HEK293T (cell line): ENCODE results near the gene HOXB2.

Source experiments
- CTCF ChIA-PET: fragments of 350-600 bp; formaldehyde crosslinking; extraction: SDS; loops from one replicate; lab custom pipeline; 2021; ENCODE audit warnings: antibody characterized with exemption, inconsistent platforms; lab: Yijun Ruan, JAX
- POLR2A ChIA-PET: fragments of 350-600 bp; formaldehyde crosslinking; extraction: SDS; loops from one replicate; lab custom pipeline; 2020; ENCODE audit warnings: antibody characterized with exemption, inconsistent platforms; lab: Yijun Ruan, JAX
- DNase-seq: peaks from one replicate; pipeline ENCODE4 v3.0.0; 2012; ENCODE audit warnings: mixed read lengths; ENCODE audit errors: extremely low spot score
- ARNT ChIP-seq: fragments of 450-650 bp; IDR thresholded peaks from 2 replicates; pipeline ENCODE4 v1.6.1; 2017; ENCODE audit warnings: mild to moderate bottlenecking
- BHLHE40 ChIP-seq: fragments of 450-650 bp; IDR thresholded peaks from 2 replicates; pipeline ENCODE4 v1.6.1; 2016; ENCODE audit warnings: mild to moderate bottlenecking, moderate library complexity, borderline replicate concordance
- CTBP1 ChIP-seq: fragments of 450-650 bp; IDR thresholded peaks from 2 replicates; pipeline ENCODE4 v1.6.1; 2016; ENCODE audit warnings: borderline replicate concordance
- ELF4 ChIP-seq: fragments of 450-650 bp; IDR thresholded peaks from 2 replicates; pipeline ENCODE4 v1.6.1; 2017; ENCODE audit warnings: antibody characterized with exemption
- FOXA1 ChIP-seq: fragments of 450-650 bp; IDR thresholded peaks from 2 replicates; pipeline ENCODE4 v1.6.1; 2016; ENCODE audit warnings: mild to moderate bottlenecking
- FOXK2 ChIP-seq: fragments of 450-650 bp; IDR thresholded peaks from 2 replicates; pipeline ENCODE4 v1.6.1; 2016; ENCODE audit warnings: mild to moderate bottlenecking
- FOXM1 ChIP-seq: fragments of 450-650 bp; IDR thresholded peaks from 2 replicates; pipeline ENCODE4 v1.6.1; 2017; ENCODE audit warnings: mild to moderate bottlenecking, borderline replicate concordance
- HDGF ChIP-seq: fragments of 450-650 bp; IDR thresholded peaks from 2 replicates; pipeline ENCODE4 v1.6.1; 2017; ENCODE audit warnings: antibody characterized with exemption, borderline replicate concordance
- L3MBTL2 ChIP-seq: fragments of 450-650 bp; conservative IDR thresholded peaks from 2 replicates; pipeline ENCODE4 v1.6.1; 2016; ENCODE audit warnings: mild to moderate bottlenecking
- LEF1 ChIP-seq: fragments of 450-650 bp; IDR thresholded peaks from 2 replicates; pipeline ENCODE4 v1.6.1; 2017; ENCODE audit warnings: mild to moderate bottlenecking, borderline replicate concordance
- NFRKB ChIP-seq: fragments of 450-650 bp; IDR thresholded peaks from 2 replicates; pipeline ENCODE4 v1.6.1; 2016; ENCODE audit warnings: mild to moderate bottlenecking, moderate library complexity
- SP1 ChIP-seq: fragments of 450-650 bp; IDR thresholded peaks from 2 replicates; pipeline ENCODE4 v1.6.1; 2017
- SUZ12 ChIP-seq: fragments of 450-650 bp; IDR thresholded peaks from 2 replicates; pipeline ENCODE4 v1.6.1; 2016; ENCODE audit warnings: mild to moderate bottlenecking
- TARDBP ChIP-seq: fragments of 450-650 bp; IDR thresholded peaks from 2 replicates; pipeline ENCODE4 v1.6.1; 2016
- ZNF384 ChIP-seq: fragments of 450-650 bp; IDR thresholded peaks from 2 replicates; pipeline ENCODE4 v1.6.1; 2016
- TF ChIP-seq, protein P1 (sequence below): fragments of 450-650 bp; IDR thresholded peaks from 2 replicates; pipeline ENCODE4 v1.6.1; 2016

Gene HOXB2

DNA sequence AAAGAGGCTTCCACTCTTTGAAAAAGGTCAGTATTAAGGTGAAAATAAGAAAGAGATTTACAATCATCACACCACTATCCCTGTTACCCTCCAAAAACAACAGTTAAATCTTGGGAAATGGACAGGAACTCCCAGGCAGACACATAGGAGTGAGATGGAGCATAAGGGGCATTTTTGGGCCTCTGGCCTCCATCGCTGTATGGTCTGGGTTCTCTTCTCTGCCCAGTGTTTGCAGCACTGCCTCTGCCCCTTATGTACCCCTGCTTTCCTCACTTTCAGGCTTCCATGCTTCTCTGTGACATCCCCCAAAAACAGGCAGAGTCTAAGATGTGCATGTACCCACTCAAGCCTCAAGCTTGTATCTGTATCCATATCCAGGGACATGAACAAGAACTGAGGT is 630 bp upstream of the HOXB2 start:
- CTCF ChIA-PET: no interaction called here
- POLR2A ChIA-PET: interaction anchor here (2.2 to 3.1 kb wide), 2 partner anchors 42 kb away, joined by 10 to 21 read pairs; no protein-coding TSS in a partner anchor
- TF ChIP-seq CTBP1 (no peak), BHLHE40 (no peak), L3MBTL2 (no peak), ZNF384 (no peak), TARDBP (no peak), FOXK2 (no peak), SP1 (no peak), LEF1 (no peak), ELF4 (no peak), HDGF (no peak), FOXA1 (no peak), FOXM1 (no peak), NFRKB (no peak), ARNT (no peak)
- TF ChIP-seq, protein P1, sequence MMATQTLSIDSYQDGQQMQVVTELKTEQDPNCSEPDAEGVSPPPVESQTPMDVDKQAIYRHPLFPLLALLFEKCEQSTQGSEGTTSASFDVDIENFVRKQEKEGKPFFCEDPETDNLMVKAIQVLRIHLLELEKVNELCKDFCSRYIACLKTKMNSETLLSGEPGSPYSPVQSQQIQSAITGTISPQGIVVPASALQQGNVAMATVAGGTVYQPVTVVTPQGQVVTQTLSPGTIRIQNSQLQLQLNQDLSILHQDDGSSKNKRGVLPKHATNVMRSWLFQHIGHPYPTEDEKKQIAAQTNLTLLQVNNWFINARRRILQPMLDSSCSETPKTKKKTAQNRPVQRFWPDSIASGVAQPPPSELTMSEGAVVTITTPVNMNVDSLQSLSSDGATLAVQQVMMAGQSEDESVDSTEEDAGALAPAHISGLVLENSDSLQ: no peak
- DNase-seq: no peak

DNA sequence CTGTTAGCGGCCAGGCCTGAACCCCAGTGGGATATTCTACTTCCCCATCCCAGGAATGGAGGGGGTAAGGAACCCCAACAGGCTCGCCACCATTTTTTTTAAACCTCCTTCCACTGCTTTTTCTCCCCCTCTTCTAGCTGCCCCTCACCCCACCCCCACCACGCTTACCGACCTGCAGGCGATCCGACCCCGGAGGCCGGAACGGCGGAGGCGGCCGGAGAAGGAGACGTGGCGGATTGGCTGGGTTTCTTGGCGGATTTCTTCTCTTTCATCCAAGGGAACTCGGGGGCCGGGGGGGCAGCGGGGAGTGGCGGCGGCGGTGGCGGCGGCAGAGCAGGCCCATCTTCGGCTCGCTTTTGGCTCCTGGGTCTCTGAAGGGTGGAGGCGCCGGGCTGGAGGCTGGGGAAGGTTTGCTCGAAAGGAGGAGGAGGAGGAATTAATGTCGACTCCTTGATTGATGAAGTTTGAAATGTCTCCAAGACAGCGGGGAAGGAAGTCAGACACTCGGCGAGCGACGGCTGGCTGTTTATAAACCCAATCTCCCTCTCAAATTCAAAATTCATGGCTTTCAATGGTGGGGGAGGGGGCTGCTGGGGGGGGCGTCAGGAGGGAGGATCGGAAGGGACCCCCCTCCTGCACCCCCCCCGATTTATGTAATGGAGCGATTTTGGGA is 424 bp downstream of the HOXB2 start:
- ChIA-PET POLR2A (interaction anchor here (3.5 kb wide), 1 partner anchor 44 kb away, joined by 18 read pairs; the partner anchor contains the start of gene HOXB3), CTCF (interaction anchor here (0.6 kb wide), 1 partner anchor 681 kb away, joined by 3 read pairs; no protein-coding TSS in a partner anchor)
- TF ChIP-seq SP1: no peak
- no peak for TF ChIP-seq FOXK2
- no peak for TF ChIP-seq SUZ12
- 0 out of 2 replicates have a peak, but pooled peaks have one; percentile 46 for TF ChIP-seq ZNF384
- no peak for TF ChIP-seq HDGF
- TF ChIP-seq CTBP1: peak; percentile 58; the same call in 1 of the 2 replicates
- no peak for TF ChIP-seq ARNT
- TF ChIP-seq FOXM1: 0 out of 2 replicates have a peak, but pooled peaks have one; percentile 51
- no peak for TF ChIP-seq LEF1
- TF ChIP-seq, protein P1: peak; percentile 93
- no peak; the same call in 1 of the 2 replicates for TF ChIP-seq L3MBTL2
- no peak for TF ChIP-seq FOXA1
- no peak for TF ChIP-seq NFRKB
- no peak for TF ChIP-seq BHLHE40
- DNase-seq: peak; percentile 70

DNA sequence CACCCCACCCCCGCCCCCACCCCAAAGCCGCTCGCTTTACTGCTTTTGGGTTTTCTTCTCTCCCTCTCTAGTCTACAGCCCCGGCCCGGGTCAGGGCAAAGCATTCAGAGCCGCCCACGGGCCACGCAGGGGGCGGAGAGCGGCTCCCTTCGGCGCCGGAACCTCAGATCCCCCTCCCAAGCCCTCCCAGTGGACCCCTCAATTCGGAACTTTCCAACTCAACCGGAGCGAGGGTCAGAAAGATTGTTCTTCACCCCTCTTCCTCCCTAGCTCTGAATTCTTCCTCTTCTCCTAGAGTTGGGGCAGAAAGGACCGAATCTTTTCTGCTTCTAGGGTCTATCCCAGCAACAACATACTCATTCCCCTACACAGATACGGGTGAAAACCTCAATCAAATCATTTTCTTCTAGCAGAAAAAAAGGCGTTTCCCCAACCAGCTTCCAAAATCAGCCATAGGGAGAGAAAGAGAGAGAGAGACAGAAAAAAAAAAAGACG is 1.0 kb downstream of the HOXB2 start:
- DNase-seq: no peak
- ChIA-PET CTCF (interaction anchor here (0.6 to 0.7 kb wide), 2 partner anchors 19 to 681 kb away, joined by 3 read pairs; no protein-coding TSS in a partner anchor), POLR2A (interaction anchor here (0.7 to 3.5 kb wide), 2 partner anchors 45 to 91 kb away, joined by 3 to 18 read pairs; partner anchors contain the start of gene HOXB3)
- TF ChIP-seq ZNF384 (no peak), L3MBTL2 (no peak), ELF4 (no peak), FOXA1 (no peak), TARDBP (no peak), SUZ12 (no peak), FOXM1 (no peak), FOXK2 (no peak), BHLHE40 (no peak), ARNT (no peak), SP1 (no peak), NFRKB (no peak), HDGF (no peak), LEF1 (no peak), CTBP1 (no peak)
- TF ChIP-seq, protein P1: no peak

DNA sequence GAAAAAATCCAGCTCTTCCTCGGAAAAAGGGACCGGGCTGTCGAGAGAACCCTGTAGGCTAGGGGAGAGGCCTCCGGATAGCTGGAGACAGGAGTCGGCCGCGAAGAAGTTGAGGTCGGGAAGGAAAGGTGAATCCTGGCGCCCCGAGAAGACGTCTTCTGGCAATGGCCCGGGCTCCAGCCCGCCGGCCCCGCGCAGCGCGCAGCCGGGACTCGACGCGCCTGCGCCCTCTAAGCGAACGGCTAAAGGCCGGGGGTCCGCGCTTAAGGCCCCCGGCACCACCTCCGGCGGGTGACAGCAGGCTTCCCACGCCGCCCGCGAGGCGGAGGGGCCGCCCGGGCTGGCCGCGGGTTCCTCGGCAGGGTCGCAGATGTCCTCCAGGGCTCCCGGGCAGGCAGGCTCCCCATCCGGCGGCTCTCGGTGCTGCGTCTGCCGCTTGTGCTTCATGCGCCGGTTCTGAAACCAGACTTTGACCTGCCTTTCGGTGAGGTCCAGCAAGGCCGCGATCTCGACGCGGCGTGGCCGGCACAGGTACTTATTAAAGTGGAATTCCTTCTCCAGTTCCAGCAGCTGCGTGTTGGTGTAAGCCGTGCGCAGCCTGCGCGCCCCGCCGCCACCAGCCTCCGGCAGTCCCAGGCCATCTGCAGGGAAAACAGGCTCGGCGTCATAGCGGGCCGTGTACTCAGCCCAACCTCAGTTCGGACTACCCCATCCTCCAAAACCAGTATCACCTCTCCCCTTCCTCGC is 1.6 kb downstream of the HOXB2 start:
- ChIA-PET POLR2A (interaction anchor here (0.7 to 3.5 kb wide), 3 partner anchors 10 to 91 kb away, joined by 3 to 18 read pairs (median 6); partner anchors contain the start of gene HOXB3), CTCF (interaction anchor here (0.6 to 0.7 kb wide), 2 partner anchors 19 to 680 kb away, joined by 3 read pairs; no protein-coding TSS in a partner anchor)
- TF ChIP-seq ELF4 (no peak), FOXK2 (no peak)
- TF ChIP-seq, protein P1: no peak
- DNase-seq: peak; percentile 45
